Measurements from ENCODE around the gene UBTD2.
"Not testable (repeated sequence)": the region's sequence is repeated elsewhere in the genome, so short reads cannot be mapped to it uniquely, and the experiment has no call there.

UBTD2 gene

DNA sequence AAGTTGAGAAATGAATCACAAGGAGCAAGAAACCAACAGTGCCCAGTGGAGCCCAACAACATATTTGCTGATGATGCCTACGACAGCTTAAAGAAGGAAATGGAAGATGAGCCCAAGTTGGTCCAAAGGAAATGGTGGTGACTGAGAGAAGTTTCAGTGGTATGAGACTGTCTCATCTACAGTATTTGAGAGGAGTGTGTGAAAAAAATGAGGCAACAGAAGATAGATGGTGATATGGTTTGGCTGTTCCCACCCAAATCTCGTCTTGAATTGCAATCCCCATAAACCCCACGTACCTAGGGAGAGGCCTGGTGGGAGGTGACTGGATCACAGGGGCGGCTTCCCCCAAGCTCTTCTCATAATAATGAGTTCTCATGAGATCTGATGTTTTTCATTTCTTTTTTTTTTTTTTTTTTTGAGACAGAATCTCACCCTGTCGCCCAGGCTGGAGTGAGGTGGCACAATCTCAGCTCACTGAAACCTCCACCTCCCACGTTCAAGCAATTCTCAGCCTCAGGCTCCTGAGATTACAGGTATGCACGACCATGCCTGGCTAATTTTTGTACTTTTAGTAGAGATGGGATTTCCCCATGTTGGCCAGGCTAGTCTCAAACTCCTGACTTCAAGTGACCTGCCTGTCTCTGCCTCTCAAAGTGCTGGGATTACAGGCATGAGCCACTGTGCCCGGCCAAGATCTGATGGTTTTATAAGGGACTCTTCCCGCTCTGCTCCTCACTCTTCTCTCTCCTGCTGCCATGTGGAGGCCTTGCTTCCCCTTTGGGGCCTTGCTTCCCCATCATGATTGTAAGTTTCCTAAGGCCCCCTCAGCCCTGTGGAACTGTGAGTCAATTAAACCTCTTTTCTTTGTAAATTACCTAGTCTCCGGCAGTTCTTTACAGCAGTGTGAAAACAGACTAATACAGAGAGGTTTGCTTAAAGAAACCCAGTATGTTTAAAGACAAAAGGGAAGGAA is 59.4 kb downstream of the UBTD2 start:
- peaks cover 5 to 11% of the 10 kb centered on the region in 2 donors for H3K36me3 ChIP-seq (ENCODE audit: control insufficient read depth in 1 of 2, insufficient read depth in 2 of 2, low read length in 2 of 2)
- H3K27me3 ChIP-seq (ENCODE audit: control insufficient read depth in 1 of 2, insufficient read depth in 2 of 2, low read length in 2 of 2), result no peaks in the 10 kb centered on the region

GRCh38 chr5:172219296-172219695 is 64.3 kb downstream of the UBTD2 start:
- Histone ChIP-seq H3K27ac (ENCODE audit: low read depth, low read length) (no peak overlapping the region), H3K9me3 (ENCODE audit: control insufficient read depth in 1 of 2, low read length in 2 of 2) (no peaks in the 10 kb centered on the region), H3K4me1 (ENCODE audit: control insufficient read depth in 1 of 2, insufficient read depth in 2 of 2, low read length in 2 of 2) (no peaks in the 10 kb centered on the region), H3K4me3 (ENCODE audit: low read depth in 1 of 2, low read length in 2 of 2) (no peak overlapping the region), H3K36me3 (ENCODE audit: control insufficient read depth in 1 of 2, insufficient read depth in 2 of 2, low read length in 2 of 2) (peaks cover 0 to 15% of the 10 kb centered on the region in 2 donors), H3K9ac (ENCODE audit: low read depth in 1 of 2, low read length in 2 of 2) (no peak overlapping the region), H3K27me3 (ENCODE audit: control insufficient read depth in 1 of 2, insufficient read depth in 2 of 2, low read length in 2 of 2) (no peaks in the 10 kb centered on the region)

More for the DNA sequence above, 59.4 kb downstream of the UBTD2 start:
- H3K27ac ChIP-seq (ENCODE audit: low read depth, low read length), result no peak overlapping the region
- no peaks in the 10 kb centered on the region for H3K9me3 ChIP-seq (ENCODE audit: control insufficient read depth in 1 of 2, low read length in 2 of 2)
- no peak overlapping the region for H3K4me3 ChIP-seq (ENCODE audit: low read depth in 1 of 2, low read length in 2 of 2)
- H3K9ac ChIP-seq (ENCODE audit: low read depth in 1 of 2, low read length in 2 of 2), result no peak overlapping the region
- no peaks in the 10 kb centered on the region for H3K4me1 ChIP-seq (ENCODE audit: control insufficient read depth in 1 of 2, insufficient read depth in 2 of 2, low read length in 2 of 2)

GRCh38 chr5:172216345-172216744 is 67.2 kb downstream of the UBTD2 start:
- Histone ChIP-seq H3K27me3 (ENCODE audit: control insufficient read depth in 1 of 2, insufficient read depth in 2 of 2, low read length in 2 of 2) (no peaks in the 10 kb centered on the region), H3K36me3 (ENCODE audit: control insufficient read depth in 1 of 2, insufficient read depth in 2 of 2, low read length in 2 of 2) (peaks cover 7 to 20% of the 10 kb centered on the region in 2 donors), H3K4me1 (ENCODE audit: control insufficient read depth in 1 of 2, insufficient read depth in 2 of 2, low read length in 2 of 2) (no peaks in the 10 kb centered on the region), H3K4me3 (ENCODE audit: low read depth in 1 of 2, low read length in 2 of 2) (no peak overlapping the region), H3K9ac (ENCODE audit: low read depth in 1 of 2, low read length in 2 of 2) (no peak overlapping the region), H3K9me3 (ENCODE audit: control insufficient read depth in 1 of 2, low read length in 2 of 2) (no peaks in the 10 kb centered on the region), H3K27ac (ENCODE audit: low read depth, low read length) (no peak overlapping the region)

DNA sequence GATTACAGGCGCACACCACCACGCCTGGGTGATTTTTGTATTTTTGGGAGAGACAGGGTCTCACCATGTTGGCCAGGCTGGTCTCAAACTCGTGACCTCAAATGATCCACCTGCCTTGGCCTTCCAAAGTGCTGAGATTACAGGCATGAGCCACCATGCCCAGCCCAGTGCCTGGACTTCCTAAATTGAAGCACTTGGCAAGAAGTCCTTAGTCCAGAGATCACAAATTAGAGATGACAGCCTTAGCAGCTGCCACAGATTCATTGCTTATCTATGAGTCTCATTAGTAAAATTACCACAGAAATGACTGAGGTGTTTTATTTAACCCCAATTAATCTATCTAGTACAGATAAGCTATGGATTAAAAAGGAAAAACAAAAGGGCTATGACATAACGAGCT is 70.4 kb downstream of the UBTD2 start:
- Histone ChIP-seq H3K27me3 (ENCODE audit: control insufficient read depth in 1 of 2, insufficient read depth in 2 of 2, low read length in 2 of 2) (no peaks in the 10 kb centered on the region), H3K4me1 (ENCODE audit: control insufficient read depth in 1 of 2, insufficient read depth in 2 of 2, low read length in 2 of 2) (peaks cover 0 to under 1% of the 10 kb centered on the region in 2 donors), H3K9me3 (ENCODE audit: control insufficient read depth in 1 of 2, low read length in 2 of 2) (no peaks in the 10 kb centered on the region), H3K9ac (ENCODE audit: low read depth in 1 of 2, low read length in 2 of 2) (no peak overlapping the region), H3K27ac (ENCODE audit: low read depth, low read length) (no peak overlapping the region), H3K36me3 (ENCODE audit: control insufficient read depth in 1 of 2, insufficient read depth in 2 of 2, low read length in 2 of 2) (peaks cover 13 to 31% of the 10 kb centered on the region in 2 donors), H3K4me3 (ENCODE audit: low read depth in 1 of 2, low read length in 2 of 2) (no peak overlapping the region)

GRCh38 chr5:172211676-172212075 is 71.9 kb downstream of the UBTD2 start:
- Histone ChIP-seq H3K4me1 (ENCODE audit: control insufficient read depth in 1 of 2, insufficient read depth in 2 of 2, low read length in 2 of 2) (peaks cover 0 to 5% of the 10 kb centered on the region in 2 donors), H3K27ac (ENCODE audit: low read depth, low read length) (no peak overlapping the region), H3K4me3 (ENCODE audit: low read depth in 1 of 2, low read length in 2 of 2) (no peak overlapping the region), H3K9ac (ENCODE audit: low read depth in 1 of 2, low read length in 2 of 2) (no peak overlapping the region), H3K9me3 (ENCODE audit: control insufficient read depth in 1 of 2, low read length in 2 of 2) (no peaks in the 10 kb centered on the region), H3K36me3 (ENCODE audit: control insufficient read depth in 1 of 2, insufficient read depth in 2 of 2, low read length in 2 of 2) (peaks cover 13 to 25% of the 10 kb centered on the region in 2 donors), H3K27me3 (ENCODE audit: control insufficient read depth in 1 of 2, insufficient read depth in 2 of 2, low read length in 2 of 2) (no peaks in the 10 kb centered on the region)

GRCh38 chr5:172209714-172210113 is 73.8 kb downstream of the UBTD2 start:
- peaks cover 13 to 21% of the 10 kb centered on the region in 2 donors for H3K36me3 ChIP-seq (ENCODE audit: control insufficient read depth in 1 of 2, insufficient read depth in 2 of 2, low read length in 2 of 2)
- H3K9ac ChIP-seq (ENCODE audit: low read depth in 1 of 2, low read length in 2 of 2), result no peak overlapping the region
- no peaks in the 10 kb centered on the region for H3K27me3 ChIP-seq (ENCODE audit: control insufficient read depth in 1 of 2, insufficient read depth in 2 of 2, low read length in 2 of 2)
- no peak overlapping the region for H3K4me3 ChIP-seq (ENCODE audit: low read depth in 1 of 2, low read length in 2 of 2)
- H3K27ac ChIP-seq (ENCODE audit: low read depth, low read length), result no peak overlapping the region
- no peaks in the 10 kb centered on the region for H3K9me3 ChIP-seq (ENCODE audit: control insufficient read depth in 1 of 2, low read length in 2 of 2)
- H3K4me1 ChIP-seq (ENCODE audit: control insufficient read depth in 1 of 2, insufficient read depth in 2 of 2, low read length in 2 of 2), result peaks cover 0 to 5% of the 10 kb centered on the region in 2 donors

GRCh38 chr5:172207511-172207910 is 76.1 kb downstream of the UBTD2 start:
- Histone ChIP-seq H3K27me3 (ENCODE audit: control insufficient read depth in 1 of 2, insufficient read depth in 2 of 2, low read length in 2 of 2) (no peaks in the 10 kb centered on the region), H3K9me3 (ENCODE audit: control insufficient read depth in 1 of 2, low read length in 2 of 2) (no peaks in the 10 kb centered on the region), H3K9ac (ENCODE audit: low read depth in 1 of 2, low read length in 2 of 2) (no peak overlapping the region), H3K27ac (ENCODE audit: low read depth, low read length) (no peak overlapping the region), H3K4me3 (ENCODE audit: low read depth in 1 of 2, low read length in 2 of 2) (no peak overlapping the region), H3K4me1 (ENCODE audit: control insufficient read depth in 1 of 2, insufficient read depth in 2 of 2, low read length in 2 of 2) (peaks cover 0 to 5% of the 10 kb centered on the region in 2 donors), H3K36me3 (ENCODE audit: control insufficient read depth in 1 of 2, insufficient read depth in 2 of 2, low read length in 2 of 2) (peaks cover 13 to 21% of the 10 kb centered on the region in 2 donors)

DNA sequence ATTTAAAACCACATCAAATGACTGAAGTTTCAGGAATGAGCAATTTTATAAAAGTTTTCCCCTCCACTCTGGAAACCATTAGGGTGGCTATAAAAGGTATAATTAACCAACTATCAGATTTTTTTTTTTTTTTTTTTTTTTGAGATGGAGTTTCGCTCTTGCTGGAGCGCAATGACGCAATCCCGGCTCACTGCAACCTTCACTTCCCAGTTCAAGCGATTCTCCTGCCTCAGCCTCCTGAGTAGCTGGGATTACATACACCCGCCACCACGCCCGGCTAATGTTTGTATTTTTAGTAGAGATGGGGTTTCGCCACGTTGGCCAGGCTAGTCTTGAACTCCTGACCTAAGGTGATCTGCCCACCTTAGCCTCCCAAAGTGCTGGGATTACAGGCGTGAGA is 77.6 kb downstream of the UBTD2 start:
- H3K27me3 ChIP-seq (ENCODE audit: control insufficient read depth in 1 of 2, insufficient read depth in 2 of 2, low read length in 2 of 2); H3K36me3 ChIP-seq (ENCODE audit: control insufficient read depth in 1 of 2, insufficient read depth in 2 of 2, low read length in 2 of 2); H3K9ac ChIP-seq (ENCODE audit: low read depth in 1 of 2, low read length in 2 of 2); H3K4me1 ChIP-seq (ENCODE audit: control insufficient read depth in 1 of 2, insufficient read depth in 2 of 2, low read length in 2 of 2); H3K9me3 ChIP-seq (ENCODE audit: control insufficient read depth in 1 of 2, low read length in 2 of 2); H3K4me3 ChIP-seq (ENCODE audit: low read depth in 1 of 2, low read length in 2 of 2); H3K27ac ChIP-seq (ENCODE audit: low read depth, low read length): not testable (repeated sequence)

- Histone ChIP-seq H3K27me3 (ENCODE audit: control insufficient read depth in 1 of 2, insufficient read depth in 2 of 2, low read length in 2 of 2) (no peaks in the 10 kb centered on the region), H3K36me3 (ENCODE audit: control insufficient read depth in 1 of 2, insufficient read depth in 2 of 2, low read length in 2 of 2) (no peaks in the 10 kb centered on the region), H3K4me3 (ENCODE audit: low read depth in 1 of 2, low read length in 2 of 2) (no peak overlapping the region), H3K9ac (ENCODE audit: low read depth in 1 of 2, low read length in 2 of 2) (no peak overlapping the region), H3K4me1 (ENCODE audit: control insufficient read depth in 1 of 2, insufficient read depth in 2 of 2, low read length in 2 of 2) (no peaks in the 10 kb centered on the region), H3K27ac (ENCODE audit: low read depth, low read length) (no peak overlapping the region), H3K9me3 (ENCODE audit: control insufficient read depth in 1 of 2, low read length in 2 of 2) (no peaks in the 10 kb centered on the region)
These were observed 83.1 kb downstream of the UBTD2 start for GRCh38 chr5:172200476-172200875.

GRCh38 chr5:172199446-172199845 is 84.1 kb downstream of the UBTD2 start:
- no peak overlapping the region for H3K9ac ChIP-seq (ENCODE audit: low read depth in 1 of 2, low read length in 2 of 2)
- H3K9me3 ChIP-seq (ENCODE audit: control insufficient read depth in 1 of 2, low read length in 2 of 2), result no peaks in the 10 kb centered on the region
- no peaks in the 10 kb centered on the region for H3K27me3 ChIP-seq (ENCODE audit: control insufficient read depth in 1 of 2, insufficient read depth in 2 of 2, low read length in 2 of 2)
- no peaks in the 10 kb centered on the region for H3K4me1 ChIP-seq (ENCODE audit: control insufficient read depth in 1 of 2, insufficient read depth in 2 of 2, low read length in 2 of 2)
- H3K36me3 ChIP-seq (ENCODE audit: control insufficient read depth in 1 of 2, insufficient read depth in 2 of 2, low read length in 2 of 2), result no peaks in the 10 kb centered on the region
- no peak overlapping the region for H3K4me3 ChIP-seq (ENCODE audit: low read depth in 1 of 2, low read length in 2 of 2)
- H3K27ac ChIP-seq (ENCODE audit: low read depth, low read length), result no peak overlapping the region

All from duodenal mucosa (tissue), 2 donors.